Cardiac fibroblast (primary cell): ENCODE data around the gene CDKN2A.

ENCODE experiments used
- DNase-seq, 2 donors: peaks; one replicate each; pipeline versions ENCODE4 v3.0.0 to v3.0.0-alpha.2; 2010; ENCODE audit warnings: low read depth in 2 of 2
- H3K4me3 ChIP-seq, 2 donors: replicated peaks in 1 of 2; 1 replicate in 1 of 2; 2 replicates in 1 of 2; pipeline ENCODE4 v1.5.1; 2011; ENCODE audit warnings: low read depth in 2 of 2, low read length in 2 of 2, mild to moderate bottlenecking in 2 of 2, moderate library complexity in 1 of 2
- TF ChIP-seq, protein P1 (sequence below): IDR thresholded peaks from one replicate; pipeline ENCODE4 v1.5.1; 2011; ENCODE audit warnings: low read depth, mild to moderate bottlenecking, low read length, inconsistent platforms

CDKN2A gene

DNA sequence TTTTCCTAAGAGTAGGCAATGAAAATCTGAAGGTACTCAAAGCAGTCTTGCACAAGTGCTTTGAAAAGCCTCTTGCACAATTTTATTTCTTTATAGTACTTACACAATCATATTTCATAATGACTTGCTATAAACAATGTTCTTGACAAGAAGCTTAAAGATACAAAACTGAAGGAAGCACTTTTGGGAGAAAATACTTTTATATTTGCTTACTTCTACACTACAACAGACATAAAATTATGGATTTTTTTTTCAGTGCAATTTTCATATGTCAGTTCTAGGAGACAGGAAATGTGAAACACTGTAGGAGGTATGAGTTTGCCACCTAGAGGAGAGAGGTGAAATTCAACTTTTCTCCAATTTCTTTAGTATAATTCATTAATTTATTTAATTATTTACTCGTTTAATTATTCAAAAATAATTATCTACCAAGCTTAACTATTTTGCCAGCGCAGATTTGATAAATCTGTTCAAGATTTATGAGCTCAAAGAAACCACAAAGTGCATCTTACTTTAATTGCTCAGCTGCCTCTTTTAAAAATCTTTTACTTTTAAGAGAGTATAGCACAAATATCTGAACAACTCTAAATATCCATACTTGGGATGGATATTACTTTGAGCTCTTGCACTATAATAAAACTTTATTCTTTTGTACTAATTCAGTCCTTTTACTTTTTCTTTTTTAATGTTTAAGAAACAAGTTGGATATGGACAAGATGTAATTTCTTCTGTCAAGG lies 43.9 kb upstream of the CDKN2A start:
- TF ChIP-seq, protein P1, sequence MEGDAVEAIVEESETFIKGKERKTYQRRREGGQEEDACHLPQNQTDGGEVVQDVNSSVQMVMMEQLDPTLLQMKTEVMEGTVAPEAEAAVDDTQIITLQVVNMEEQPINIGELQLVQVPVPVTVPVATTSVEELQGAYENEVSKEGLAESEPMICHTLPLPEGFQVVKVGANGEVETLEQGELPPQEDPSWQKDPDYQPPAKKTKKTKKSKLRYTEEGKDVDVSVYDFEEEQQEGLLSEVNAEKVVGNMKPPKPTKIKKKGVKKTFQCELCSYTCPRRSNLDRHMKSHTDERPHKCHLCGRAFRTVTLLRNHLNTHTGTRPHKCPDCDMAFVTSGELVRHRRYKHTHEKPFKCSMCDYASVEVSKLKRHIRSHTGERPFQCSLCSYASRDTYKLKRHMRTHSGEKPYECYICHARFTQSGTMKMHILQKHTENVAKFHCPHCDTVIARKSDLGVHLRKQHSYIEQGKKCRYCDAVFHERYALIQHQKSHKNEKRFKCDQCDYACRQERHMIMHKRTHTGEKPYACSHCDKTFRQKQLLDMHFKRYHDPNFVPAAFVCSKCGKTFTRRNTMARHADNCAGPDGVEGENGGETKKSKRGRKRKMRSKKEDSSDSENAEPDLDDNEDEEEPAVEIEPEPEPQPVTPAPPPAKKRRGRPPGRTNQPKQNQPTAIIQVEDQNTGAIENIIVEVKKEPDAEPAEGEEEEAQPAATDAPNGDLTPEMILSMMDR, result peak; percentile 49
- H3K4me3 ChIP-seq, result no peak overlapping the region
- peak; percentile 60 to 75 for DNase-seq

DNA sequence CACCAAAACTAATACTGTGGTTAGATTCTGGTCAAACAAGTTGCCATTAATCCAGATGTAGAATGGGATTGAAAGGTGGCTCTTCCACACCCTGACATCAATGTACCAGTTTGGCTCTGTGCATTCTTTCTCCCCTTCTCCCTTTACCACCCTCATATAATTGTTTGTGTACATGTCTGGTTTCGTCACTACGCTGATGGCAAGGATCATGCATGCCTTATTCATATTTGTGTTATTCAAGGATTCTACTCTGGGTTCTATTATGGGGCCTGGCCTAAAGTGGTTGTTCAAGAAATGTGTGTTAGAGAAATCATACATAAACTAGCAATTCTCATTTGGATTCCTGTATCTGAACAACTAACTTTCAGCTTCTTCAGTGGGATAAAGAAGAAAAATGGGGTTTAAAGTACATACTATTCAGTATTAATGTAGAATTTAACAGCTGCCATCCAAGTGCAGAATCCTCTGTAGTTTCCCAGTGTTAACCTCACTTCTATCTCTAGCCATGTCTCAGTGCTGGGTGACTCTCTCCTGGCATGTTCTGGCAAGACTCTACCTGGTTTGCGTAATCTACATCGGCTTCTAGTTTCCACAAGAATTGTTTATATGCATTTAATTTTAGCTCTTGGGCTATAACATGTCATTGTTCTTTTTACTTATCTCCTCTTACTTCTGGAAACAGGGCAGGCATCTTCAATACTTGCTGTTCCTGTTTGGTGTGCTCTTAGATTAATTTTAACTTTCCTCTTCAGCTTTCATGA lies 42.9 kb upstream of the CDKN2A start:
- no peak overlapping the region for H3K4me3 ChIP-seq
- peak in 1 of 2 donors; percentile 60 for DNase-seq
- TF ChIP-seq, protein P1, result no peak

DNA sequence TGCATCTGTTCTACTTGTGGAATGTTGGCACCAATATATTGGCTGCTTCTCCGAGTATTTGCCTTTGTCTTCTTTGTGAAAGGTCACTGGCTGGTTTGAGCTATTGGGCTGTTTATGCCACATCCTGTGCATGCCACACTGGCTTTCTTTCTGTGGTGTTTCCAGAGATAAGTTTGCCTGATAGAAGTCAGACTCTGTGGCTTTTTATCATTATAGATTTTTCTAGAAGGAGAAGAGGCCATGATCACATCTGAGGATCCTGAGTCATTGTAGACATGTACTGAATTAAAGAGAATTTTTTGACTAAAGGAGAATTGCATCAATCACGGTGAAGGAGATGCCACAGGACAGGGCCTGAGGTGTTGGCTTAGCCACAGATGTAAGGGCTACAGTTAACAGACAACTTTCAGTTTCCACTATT lies 41.4 kb upstream of the CDKN2A start:
- H3K4me3 ChIP-seq, result no peak overlapping the region
- peak in 1 of 2 donors; percentile 23 for DNase-seq
- TF ChIP-seq, protein P1, result no peak

DNA sequence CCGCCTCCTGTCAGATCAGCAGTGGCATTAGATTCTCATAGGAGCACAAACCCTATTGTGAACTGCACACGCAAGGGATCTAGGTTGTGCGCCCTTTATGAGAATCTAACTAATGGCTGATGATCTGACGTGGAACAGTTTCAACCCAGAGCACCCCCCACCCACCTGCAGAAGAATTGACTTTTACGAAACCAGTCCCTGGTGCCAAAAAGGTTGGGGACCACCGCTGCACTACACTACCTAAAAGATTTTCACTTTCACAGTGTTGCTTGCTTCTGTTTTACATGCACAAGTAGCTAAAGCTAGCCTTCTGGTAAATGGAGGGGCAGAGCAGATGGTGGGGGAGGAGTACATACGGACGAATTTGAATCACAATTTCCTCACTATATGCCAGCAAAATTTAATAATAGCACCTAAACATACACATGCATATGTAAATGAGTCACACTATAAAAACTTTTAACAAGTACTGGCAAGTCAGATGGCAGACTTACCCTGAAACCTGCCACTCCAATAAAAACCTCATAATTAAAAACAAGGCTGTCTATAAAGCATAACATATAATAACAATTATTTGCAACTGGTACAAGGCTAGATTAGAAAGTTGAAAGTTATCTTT lies 38.9 kb upstream of the CDKN2A start:
- TF ChIP-seq, protein P1, result no peak
- no peak for DNase-seq
- no peak overlapping the region for H3K4me3 ChIP-seq

DNA sequence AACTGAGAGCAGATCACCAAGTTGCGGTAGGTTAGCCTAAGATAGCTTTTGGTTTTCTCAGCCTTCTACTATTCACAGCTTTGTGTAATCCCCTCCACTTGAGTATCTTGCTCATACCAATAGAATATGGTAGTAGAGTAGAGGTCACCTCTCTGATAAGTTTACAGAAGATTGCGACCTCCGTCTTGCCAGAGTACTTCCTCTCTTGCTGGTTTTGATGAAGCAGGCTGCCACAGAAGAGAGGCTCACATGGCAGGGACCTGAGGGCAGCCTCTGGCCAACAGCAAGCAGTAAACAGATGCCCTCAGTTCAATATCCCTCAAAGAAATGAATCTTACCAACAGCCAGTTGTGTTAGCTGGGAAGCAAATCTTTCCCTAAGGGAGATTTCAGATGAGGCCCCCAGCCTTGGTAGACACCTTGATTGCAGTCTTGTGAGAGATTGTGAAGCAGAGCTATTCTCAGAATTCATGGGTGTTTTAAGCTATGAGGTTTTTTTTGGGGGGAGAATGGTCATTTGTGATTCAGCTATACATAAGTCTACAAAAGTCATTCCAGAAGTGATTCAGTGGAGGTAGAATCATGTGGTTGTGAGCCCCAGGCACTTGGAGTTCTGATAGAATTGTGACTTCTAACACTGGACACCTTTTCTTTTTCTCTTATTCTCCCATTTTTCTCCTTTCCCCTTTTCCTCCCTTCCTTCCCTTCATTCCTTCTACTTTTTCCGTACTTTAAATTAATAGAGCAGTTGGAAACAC lies 37.6 kb upstream of the CDKN2A start:
- no peak overlapping the region for H3K4me3 ChIP-seq
- no peak for DNase-seq
- TF ChIP-seq, protein P1, result no peak

DNA sequence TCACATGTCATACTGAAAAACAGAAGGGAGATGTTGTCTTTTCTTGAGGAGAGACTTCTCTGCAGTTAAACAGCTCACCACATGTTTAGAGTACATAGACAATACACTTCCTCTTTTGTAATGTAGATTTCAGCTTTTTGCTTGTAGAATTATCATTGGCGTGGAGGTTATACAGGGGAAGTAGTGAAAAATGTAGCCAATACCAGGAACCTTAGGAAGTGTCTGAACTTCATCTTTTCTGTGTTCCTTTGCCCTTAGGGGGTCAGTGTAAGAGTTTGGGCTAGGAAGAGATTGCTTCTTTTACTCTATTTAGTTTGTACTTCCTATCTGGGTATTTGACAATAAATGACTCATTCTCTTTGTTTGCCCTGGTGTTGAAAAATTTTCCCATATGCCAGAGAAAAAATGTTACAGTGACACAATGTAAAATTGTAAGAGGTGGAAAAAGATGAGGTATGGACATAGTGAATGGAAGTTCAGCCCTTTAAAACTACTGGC lies 36.0 kb upstream of the CDKN2A start:
- peak; percentile 83 to 89 for DNase-seq
- no peak overlapping the region for H3K4me3 ChIP-seq
- TF ChIP-seq, protein P1, result no peak
